ENCODE data around the gene TNFAIP8L1.
A peak's percentile ranks its signal among the peaks of the same experiment; 100 is the strongest.

TNFAIP8L1 gene

DNA sequence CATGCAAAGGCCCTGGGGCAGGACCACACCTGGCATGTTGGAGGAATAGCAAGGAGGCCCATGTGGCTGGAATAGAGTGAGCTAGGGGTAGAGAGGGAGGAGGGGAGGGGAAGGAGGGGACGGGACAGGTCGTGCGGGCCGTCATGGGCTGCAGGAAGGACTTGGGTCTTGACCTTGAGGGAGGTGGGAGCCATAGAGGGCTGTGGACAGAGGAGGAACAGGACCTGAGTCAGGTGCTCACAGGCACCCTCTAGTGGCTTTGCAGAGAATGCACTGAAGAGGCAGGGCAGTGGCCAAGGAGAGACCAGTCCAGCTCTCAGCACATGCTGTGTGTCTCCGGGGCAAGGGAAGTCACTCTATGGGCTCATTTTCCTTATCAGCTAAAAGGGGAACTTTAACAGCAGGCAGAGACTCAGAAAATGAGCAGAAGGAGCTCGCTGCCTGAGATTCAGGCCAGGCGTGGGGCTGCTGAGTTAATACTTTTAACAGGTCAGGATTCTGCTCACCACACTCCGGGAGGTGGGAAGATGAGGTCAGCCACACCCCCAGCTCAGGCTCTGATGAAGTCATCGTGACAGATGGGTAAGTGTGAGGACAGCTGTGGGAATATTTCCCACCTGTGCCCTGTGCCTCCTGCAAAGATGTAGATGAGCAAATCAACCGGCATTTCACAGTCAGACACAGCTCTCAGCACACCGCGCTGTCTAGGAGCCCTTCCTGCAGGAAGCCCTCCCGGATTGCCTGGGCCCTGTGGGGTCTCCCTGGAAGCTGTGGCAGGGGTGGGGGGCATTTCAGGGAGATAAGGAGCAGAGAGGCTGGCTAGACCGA is 6.0 kb upstream of the TNFAIP8L1 start (continued):
- no peak for TF ChIP-seq BCL11B (tag by site-specific recombination; IDR thresholded peaks at IDR 0.05; ENCODE audit: low read depth)
- TF ChIP-seq, protein P1, sequence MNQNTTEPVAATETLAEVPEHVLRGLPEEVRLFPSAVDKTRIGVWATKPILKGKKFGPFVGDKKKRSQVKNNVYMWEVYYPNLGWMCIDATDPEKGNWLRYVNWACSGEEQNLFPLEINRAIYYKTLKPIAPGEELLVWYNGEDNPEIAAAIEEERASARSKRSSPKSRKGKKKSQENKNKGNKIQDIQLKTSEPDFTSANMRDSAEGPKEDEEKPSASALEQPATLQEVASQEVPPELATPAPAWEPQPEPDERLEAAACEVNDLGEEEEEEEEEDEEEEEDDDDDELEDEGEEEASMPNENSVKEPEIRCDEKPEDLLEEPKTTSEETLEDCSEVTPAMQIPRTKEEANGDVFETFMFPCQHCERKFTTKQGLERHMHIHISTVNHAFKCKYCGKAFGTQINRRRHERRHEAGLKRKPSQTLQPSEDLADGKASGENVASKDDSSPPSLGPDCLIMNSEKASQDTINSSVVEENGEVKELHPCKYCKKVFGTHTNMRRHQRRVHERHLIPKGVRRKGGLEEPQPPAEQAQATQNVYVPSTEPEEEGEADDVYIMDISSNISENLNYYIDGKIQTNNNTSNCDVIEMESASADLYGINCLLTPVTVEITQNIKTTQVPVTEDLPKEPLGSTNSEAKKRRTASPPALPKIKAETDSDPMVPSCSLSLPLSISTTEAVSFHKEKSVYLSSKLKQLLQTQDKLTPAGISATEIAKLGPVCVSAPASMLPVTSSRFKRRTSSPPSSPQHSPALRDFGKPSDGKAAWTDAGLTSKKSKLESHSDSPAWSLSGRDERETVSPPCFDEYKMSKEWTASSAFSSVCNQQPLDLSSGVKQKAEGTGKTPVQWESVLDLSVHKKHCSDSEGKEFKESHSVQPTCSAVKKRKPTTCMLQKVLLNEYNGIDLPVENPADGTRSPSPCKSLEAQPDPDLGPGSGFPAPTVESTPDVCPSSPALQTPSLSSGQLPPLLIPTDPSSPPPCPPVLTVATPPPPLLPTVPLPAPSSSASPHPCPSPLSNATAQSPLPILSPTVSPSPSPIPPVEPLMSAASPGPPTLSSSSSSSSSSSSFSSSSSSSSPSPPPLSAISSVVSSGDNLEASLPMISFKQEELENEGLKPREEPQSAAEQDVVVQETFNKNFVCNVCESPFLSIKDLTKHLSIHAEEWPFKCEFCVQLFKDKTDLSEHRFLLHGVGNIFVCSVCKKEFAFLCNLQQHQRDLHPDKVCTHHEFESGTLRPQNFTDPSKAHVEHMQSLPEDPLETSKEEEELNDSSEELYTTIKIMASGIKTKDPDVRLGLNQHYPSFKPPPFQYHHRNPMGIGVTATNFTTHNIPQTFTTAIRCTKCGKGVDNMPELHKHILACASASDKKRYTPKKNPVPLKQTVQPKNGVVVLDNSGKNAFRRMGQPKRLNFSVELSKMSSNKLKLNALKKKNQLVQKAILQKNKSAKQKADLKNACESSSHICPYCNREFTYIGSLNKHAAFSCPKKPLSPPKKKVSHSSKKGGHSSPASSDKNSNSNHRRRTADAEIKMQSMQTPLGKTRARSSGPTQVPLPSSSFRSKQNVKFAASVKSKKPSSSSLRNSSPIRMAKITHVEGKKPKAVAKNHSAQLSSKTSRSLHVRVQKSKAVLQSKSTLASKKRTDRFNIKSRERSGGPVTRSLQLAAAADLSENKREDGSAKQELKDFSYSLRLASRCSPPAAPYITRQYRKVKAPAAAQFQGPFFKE (tag by site-specific recombination; IDR thresholded peaks at IDR 0.05; ENCODE audit: borderline replicate concordance) = 0 out of 2 replicates have a peak, but pooled peaks have one; percentile 37
- TF ChIP-seq ZNF223 (tag by site-specific recombination; IDR thresholded peaks at IDR 0.05) = no peak
- TF ChIP-seq, protein P2, sequence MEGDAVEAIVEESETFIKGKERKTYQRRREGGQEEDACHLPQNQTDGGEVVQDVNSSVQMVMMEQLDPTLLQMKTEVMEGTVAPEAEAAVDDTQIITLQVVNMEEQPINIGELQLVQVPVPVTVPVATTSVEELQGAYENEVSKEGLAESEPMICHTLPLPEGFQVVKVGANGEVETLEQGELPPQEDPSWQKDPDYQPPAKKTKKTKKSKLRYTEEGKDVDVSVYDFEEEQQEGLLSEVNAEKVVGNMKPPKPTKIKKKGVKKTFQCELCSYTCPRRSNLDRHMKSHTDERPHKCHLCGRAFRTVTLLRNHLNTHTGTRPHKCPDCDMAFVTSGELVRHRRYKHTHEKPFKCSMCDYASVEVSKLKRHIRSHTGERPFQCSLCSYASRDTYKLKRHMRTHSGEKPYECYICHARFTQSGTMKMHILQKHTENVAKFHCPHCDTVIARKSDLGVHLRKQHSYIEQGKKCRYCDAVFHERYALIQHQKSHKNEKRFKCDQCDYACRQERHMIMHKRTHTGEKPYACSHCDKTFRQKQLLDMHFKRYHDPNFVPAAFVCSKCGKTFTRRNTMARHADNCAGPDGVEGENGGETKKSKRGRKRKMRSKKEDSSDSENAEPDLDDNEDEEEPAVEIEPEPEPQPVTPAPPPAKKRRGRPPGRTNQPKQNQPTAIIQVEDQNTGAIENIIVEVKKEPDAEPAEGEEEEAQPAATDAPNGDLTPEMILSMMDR (tag by site-specific recombination; IDR thresholded peaks at IDR 0.05) = peak; percentile 90
- peak; percentile 100 for TF ChIP-seq GLIS1 (tag by site-specific recombination; IDR thresholded peaks at IDR 0.05)
- peak; percentile 80 for TF ChIP-seq PATZ1 (tag by site-specific recombination; IDR thresholded peaks at IDR 0.05)
- TF ChIP-seq MEIS1 (CRISPR knock-in tag; IDR thresholded peaks at IDR 0.05; ENCODE audit: borderline replicate concordance) = 0 out of 2 replicates have a peak, but pooled peaks have one; percentile 14
- TF ChIP-seq ZNF555 (tag by site-specific recombination; conservative IDR thresholded peaks at IDR 0.05) = no peak
- TF ChIP-seq ZNF148 (tag by site-specific recombination; IDR thresholded peaks at IDR 0.05; ENCODE audit: borderline replicate concordance) = no peak
- TF ChIP-seq ZNF623 (tag by site-specific recombination; IDR thresholded peaks at IDR 0.05) = peak; percentile 100
- peak; percentile 67 for TF ChIP-seq ZNF660 (tag by site-specific recombination; IDR thresholded peaks at IDR 0.05)
- TF ChIP-seq IKZF3 (tag by site-specific recombination; IDR thresholded peaks at IDR 0.05) = peak; percentile 21; the same call in 1 of the 2 replicates
- TF ChIP-seq, protein P3, sequence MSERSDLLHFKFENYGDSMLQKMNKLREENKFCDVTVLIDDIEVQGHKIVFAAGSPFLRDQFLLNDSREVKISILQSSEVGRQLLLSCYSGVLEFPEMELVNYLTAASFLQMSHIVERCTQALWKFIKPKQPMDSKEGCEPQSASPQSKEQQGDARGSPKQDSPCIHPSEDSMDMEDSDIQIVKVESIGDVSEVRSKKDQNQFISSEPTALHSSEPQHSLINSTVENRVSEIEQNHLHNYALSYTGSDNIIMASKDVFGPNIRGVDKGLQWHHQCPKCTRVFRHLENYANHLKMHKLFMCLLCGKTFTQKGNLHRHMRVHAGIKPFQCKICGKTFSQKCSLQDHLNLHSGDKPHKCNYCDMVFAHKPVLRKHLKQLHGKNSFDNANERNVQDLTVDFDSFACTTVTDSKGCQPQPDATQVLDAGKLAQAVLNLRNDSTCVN (tag by site-specific recombination; optimal IDR thresholded peaks at IDR 0.05) = peak; percentile 6
- TF ChIP-seq, protein P4, sequence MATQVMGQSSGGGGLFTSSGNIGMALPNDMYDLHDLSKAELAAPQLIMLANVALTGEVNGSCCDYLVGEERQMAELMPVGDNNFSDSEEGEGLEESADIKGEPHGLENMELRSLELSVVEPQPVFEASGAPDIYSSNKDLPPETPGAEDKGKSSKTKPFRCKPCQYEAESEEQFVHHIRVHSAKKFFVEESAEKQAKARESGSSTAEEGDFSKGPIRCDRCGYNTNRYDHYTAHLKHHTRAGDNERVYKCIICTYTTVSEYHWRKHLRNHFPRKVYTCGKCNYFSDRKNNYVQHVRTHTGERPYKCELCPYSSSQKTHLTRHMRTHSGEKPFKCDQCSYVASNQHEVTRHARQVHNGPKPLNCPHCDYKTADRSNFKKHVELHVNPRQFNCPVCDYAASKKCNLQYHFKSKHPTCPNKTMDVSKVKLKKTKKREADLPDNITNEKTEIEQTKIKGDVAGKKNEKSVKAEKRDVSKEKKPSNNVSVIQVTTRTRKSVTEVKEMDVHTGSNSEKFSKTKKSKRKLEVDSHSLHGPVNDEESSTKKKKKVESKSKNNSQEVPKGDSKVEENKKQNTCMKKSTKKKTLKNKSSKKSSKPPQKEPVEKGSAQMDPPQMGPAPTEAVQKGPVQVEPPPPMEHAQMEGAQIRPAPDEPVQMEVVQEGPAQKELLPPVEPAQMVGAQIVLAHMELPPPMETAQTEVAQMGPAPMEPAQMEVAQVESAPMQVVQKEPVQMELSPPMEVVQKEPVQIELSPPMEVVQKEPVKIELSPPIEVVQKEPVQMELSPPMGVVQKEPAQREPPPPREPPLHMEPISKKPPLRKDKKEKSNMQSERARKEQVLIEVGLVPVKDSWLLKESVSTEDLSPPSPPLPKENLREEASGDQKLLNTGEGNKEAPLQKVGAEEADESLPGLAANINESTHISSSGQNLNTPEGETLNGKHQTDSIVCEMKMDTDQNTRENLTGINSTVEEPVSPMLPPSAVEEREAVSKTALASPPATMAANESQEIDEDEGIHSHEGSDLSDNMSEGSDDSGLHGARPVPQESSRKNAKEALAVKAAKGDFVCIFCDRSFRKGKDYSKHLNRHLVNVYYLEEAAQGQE (tag by site-specific recombination; IDR thresholded peaks at IDR 0.05) = peak; percentile 47; the same call in 1 of the 2 replicates
- TF ChIP-seq ZNF629 (tag by site-specific recombination; IDR thresholded peaks at IDR 0.05) = peak; percentile 93
- 0 out of 2 replicates have a peak, but pooled peaks have one; percentile 16 for TF ChIP-seq ZBTB48 (tag by site-specific recombination; IDR thresholded peaks at IDR 0.05)
- no peak for TF ChIP-seq ZNF747 (tag by site-specific recombination; IDR thresholded peaks at IDR 0.05)
- TF ChIP-seq, protein P5, sequence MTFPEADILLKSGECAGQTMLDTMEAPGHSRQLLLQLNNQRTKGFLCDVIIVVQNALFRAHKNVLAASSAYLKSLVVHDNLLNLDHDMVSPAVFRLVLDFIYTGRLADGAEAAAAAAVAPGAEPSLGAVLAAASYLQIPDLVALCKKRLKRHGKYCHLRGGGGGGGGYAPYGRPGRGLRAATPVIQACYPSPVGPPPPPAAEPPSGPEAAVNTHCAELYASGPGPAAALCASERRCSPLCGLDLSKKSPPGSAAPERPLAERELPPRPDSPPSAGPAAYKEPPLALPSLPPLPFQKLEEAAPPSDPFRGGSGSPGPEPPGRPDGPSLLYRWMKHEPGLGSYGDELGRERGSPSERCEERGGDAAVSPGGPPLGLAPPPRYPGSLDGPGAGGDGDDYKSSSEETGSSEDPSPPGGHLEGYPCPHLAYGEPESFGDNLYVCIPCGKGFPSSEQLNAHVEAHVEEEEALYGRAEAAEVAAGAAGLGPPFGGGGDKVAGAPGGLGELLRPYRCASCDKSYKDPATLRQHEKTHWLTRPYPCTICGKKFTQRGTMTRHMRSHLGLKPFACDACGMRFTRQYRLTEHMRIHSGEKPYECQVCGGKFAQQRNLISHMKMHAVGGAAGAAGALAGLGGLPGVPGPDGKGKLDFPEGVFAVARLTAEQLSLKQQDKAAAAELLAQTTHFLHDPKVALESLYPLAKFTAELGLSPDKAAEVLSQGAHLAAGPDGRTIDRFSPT (tag by site-specific recombination; IDR thresholded peaks at IDR 0.05) = peak; percentile 78

Measured in HEK293 (cell line).